SKM-1 (cell line): Measurements from ENCODE around the gene TMX1.
"Not testable (repeated sequence)": the region's sequence is repeated elsewhere in the genome, so short reads cannot be mapped to it uniquely, and the experiment has no call there.

Source experiments
- DNase-seq: peaks from one replicate; lab custom pipeline; 2025; ENCODE audit not compliant: unreplicated experiment; lab: John Stamatoyannopoulos, UW

Gene TMX1

GRCh38 chr14:51239813-51240803 lies at the start of gene TMX1:
TSS of gene TMX1 (plus strand) at chr14:51240247. CDS start at chr14:51240293, 46 bp downstream.
- peak; percentile 76 for DNase-seq

- DNase-seq = no peak
Measured at GRCh38 chr14:51201890-51202289, 38.2 kb upstream of the TMX1 start.

DNA sequence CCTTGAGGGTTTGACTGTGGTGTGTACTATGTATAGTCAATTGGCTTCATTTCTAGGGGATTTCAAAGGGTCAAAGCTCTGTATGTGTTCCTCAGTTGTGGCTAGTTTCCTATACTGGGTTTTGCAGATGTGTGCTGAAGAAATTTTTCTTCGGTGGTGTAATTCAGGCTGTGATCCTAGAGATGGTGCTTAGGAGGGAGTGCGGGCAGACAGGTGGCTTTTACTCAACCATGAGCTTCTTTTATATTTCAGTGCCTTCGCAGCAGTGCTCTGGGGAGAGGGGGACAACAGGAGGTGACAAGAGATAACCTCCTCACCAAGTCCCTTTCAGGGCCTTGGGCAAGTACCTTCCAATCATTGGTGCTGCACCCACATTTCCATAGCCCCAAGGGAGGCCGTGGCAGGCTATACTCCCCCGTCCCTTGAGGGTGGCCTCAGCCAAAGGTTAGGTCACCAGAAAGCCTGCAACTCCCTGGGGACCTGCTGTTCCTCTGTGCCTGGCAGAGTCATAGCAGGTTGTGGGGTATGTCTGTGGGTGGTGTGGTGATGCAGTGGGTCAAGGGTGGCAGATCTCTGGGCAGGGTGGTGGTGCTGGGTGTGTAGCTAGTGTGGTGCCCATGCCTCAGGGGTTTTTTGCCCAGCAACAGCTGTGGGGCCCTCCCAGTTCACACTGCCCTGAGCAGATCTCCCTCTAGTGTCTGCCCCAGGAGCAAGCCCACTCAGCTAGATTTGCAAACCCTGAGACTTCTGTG lies 37.0 kb upstream of the TMX1 start:
- no peak for DNase-seq

DNA sequence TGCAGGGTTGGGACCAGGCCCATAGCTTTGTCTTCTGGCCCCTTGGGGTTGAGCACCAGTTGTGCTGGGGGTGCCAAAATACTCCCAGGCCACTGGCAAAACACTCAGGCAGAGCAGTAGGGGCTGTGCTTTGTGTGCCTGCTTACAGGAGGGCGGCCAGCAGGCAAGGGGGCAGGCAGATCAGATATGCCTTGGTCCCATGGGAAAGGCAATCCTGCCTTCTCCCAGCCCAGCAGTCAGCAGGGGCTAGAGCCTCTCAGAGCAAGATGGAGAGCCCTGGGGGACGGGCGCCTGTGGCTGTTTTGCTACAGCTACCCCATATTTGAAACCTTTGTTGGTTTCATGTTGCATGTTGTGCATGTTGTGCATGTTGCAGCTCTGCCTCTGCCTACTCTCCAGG lies 36.2 kb upstream of the TMX1 start:
- no peak for DNase-seq

- no peak for DNase-seq
Measured at GRCh38 chr14:51205486-51205885, 34.6 kb upstream of the TMX1 start.

DNA sequence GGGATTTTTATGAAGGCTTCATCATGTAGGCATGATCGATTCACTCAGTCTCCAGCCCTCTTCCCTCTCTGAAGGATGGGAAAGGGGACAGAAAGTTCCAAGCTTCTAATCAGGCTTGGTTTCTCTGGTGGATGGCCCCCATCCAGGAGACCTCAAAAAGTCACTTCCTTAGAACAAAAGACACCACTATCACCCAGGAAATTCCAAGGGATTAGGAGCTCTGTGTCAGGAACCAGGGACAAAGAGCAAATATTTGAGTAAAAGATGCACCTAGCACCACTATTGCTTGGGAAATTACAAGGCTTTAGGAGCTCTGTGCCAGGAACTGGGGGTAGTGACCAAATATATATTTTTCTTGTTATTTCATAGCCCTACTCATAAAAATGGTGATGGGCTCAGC lies 33.6 kb upstream of the TMX1 start:
- no peak for DNase-seq

DNA sequence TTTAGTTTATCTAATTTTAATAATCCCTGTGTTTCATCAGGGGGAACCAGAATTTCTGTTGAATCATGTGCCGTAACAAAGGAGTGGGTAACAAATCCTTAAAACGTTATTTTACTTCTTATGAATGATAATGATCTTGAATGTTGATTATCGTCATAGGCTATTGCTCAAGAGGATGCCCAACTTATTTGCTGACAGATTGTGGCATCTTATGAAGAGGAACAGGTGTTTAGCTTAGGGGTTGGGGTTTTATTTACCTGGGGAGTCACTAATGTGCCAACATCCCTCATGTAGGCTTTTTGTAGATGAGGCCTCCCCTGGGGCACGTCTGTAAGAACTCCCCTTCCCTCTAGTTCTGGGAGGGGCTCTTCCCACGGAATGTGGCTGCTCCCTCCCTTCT lies 32.4 kb upstream of the TMX1 start:
- no peak for DNase-seq

DNA sequence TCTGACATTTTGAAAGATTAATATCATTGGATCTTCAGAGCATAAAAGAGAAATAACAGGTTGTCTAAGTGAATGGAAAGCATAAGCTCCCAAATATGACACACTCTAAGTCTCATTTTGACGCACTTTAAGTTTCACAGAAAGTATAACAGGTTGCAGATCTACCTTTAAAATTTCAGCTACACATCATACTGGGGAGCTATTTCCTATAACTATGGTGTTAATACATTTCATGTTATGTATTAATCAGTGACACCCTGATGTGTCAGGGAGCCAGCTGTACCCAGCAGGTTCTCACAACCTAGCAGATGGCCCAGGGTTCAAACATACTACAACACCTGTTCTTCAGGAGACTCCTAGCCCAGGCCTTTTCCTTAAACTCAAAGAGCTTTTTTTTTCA lies 31.1 kb upstream of the TMX1 start:
- no peak for DNase-seq

GRCh38 chr14:51209457-51209856 lies 30.6 kb upstream of the TMX1 start:
- DNase-seq = no peak

DNA sequence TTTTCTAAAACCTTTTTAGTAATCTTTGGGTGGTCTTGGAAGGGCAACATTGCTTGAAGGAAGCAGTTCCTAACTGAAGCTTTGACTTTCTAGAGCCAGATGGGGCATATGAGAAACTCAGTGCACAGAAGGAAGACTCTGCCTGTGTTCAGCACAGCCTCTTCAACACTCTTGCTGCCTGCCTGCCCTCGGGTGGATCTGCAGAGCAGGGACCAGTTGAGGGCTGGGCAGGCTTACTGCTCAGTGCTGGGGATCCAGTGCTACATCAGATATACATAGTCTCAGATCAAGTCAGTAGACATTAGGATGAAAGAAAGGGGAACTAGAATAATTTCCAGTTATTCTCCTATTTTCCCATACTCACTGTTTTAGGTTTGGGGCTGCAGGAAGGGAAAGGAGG lies 29.5 kb upstream of the TMX1 start:
- no peak for DNase-seq

- no peak for DNase-seq
Measured at GRCh38 chr14:51211149-51211548, 28.9 kb upstream of the TMX1 start.

DNA sequence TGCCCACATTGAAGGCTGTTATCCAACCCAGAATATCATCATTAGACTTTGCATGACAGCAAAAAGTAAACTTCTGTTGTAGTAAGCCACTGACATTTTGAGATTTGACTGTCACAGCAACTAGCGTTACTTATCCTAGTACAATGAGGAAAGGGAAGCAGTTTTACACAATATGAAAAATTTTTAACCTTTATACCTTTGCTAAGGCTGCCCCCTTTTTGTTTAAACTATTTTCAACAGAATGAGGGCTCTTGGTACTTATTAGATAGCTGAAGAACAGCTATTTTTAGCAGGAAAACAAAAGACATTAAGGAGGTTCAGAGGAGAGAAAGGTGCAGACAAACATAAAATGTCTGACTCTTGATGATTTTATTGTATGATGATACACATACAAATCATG lies 23.4 kb upstream of the TMX1 start:
- no peak for DNase-seq

GRCh38 chr14:51219473-51220448 lies 20.3 kb upstream of the TMX1 start:
- DNase-seq = no peak

GRCh38 chr14:51223463-51223862 lies 16.6 kb upstream of the TMX1 start:
- DNase-seq = not testable (repeated sequence)

DNA sequence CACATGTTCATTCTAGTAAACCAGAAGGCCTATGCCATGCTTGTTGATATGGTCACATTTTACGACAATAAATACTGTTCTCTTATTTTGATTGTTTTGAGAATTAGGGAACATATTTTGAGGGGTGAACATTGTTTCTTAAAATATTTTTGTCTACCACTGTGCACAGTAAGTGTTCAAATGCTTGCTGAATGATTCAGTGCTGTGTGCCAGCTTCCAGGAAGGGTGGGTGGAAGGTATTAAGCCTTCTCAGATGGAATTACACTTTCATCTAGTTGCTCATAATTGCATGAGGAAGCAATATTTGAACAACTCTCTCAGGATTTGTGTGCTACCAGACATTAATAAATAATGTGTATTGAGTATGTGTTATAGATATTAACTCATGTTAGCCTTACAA lies 15.5 kb upstream of the TMX1 start:
- DNase-seq = no peak

DNA sequence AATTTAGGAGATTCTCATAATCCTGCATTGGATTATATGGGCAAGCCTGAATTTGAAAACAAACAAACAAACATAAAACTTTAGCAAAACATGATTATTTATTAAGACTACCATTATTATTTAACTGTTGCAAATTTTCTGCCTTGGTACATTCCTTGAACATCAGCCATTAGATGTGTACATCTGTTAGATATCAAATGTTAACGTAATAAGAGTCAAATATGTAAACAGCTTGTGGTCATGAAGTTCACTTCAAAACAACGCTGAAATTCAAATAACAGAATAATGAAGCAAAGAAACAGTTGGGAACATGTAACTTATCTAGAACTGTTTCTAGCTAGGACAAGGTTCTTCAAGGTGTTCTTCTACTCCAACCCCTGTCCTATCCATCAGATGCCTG lies 14.3 kb upstream of the TMX1 start:
- no peak for DNase-seq

GRCh38 chr14:51228391-51228790 lies 11.7 kb upstream of the TMX1 start:
- DNase-seq = no peak

DNA sequence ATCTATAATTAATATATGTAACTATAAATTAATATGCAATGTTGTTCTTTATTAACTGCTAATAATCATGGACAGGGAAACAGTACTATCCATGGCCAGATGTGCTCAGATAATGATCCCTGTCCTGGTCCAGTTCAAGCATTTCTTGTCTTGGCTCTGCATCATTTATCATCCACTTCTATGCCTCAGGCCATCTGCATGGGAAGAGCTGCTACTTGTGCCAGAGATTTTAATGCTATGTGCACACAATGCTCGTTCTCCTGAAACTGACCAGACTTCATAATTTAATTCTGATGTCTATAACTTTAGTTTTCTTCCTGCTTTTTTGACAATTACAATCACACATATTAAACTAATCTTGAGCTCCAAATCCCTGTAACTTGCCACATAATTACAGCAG lies 11.2 kb upstream of the TMX1 start:
- DNase-seq = no peak

- DNase-seq = no peak
Measured at GRCh38 chr14:51236314-51236713, 3.7 kb upstream of the TMX1 start.

GRCh38 chr14:51240804-51241380 lies 845 bp downstream of the TMX1 start:
- DNase-seq = no peak
